HL-60/S4 treated with retinoic acid at 250 ng/mL for 4 days and 3 days (cell line): ENCODE data around the gene OR14A16.

Experiments
- in situ Hi-C: fragments of 300-500 bp; cut with MboI; formaldehyde crosslinking; loops from 2 replicates; pipeline ENCODE4 v1.7.0; 2022; ENCODE audit warnings: low sequenced_read_pairs

The OR14A16 gene, protein sequence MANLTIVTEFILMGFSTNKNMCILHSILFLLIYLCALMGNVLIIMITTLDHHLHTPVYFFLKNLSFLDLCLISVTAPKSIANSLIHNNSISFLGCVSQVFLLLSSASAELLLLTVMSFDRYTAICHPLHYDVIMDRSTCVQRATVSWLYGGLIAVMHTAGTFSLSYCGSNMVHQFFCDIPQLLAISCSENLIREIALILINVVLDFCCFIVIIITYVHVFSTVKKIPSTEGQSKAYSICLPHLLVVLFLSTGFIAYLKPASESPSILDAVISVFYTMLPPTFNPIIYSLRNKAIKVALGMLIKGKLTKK

DNA sequence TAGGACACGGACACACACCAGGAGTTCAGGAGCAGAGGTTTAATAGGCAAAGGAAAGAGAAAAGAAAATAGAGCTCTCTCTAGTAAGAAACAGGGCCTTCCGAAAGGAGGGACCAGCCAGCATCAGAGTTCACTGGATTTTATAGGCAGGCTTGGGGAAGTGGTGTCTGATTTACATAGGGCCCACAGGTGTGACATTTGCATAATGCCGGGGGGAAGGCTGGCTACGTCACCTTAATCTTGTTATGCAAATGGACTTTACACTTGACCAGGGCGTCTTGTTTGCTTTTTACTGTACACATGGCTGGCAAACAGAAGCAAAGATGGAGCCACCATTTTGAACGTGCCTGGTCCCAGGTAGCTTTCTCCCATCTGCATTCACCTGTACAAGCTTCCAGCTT lies at the start of gene OR14A16:
Gene OR14A16 (minus strand): TSS at position 97 of the 400 bp plus-strand sequence. CDS start 8,390 bp downstream, outside the sequence.
- in situ Hi-C loops: no loop called here

DNA sequence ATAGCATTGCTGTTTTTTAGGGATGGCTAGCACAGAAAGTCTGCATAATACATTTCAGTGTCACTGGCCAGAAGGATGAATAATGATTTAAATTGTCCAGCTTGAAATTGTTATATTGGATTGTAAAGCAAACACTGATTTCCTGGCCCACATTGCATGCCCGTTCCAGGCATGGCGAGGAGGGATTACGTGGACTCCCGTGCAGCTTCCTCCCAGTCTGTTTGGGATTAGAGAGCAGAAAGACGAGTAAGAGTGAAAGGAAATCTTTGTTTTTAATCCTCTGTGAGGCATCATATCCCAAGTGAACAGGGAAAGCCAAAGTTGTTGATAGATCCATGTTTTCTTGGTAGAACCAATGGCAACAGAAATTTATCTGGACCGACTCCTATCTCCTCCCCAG lies 41.5 kb upstream of the OR14A16 start:
- in situ Hi-C loops: no loop called here

DNA sequence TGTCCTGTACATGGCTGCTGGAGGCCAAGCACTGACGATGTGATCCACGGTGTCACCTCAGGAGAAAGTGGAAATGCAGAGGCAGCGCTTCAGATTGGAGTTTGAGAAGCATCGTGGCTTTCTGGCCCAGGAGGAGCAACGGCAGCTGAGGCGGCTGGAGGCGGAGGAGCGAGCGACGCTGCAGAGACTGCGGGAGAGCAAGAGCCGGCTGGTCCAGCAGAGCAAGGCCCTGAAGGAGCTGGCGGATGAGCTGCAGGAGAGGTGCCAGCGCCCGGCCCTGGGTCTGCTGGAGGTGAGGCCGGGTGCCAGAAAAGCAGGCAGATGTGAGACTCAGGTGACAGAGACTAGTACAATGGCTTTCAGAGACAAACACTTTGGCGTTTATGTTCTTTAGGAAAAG lies 40.7 kb upstream of the OR14A16 start:
- in situ Hi-C loops: no loop called here

GRCh38 chr1:247862756-247863155 lies 38.8 kb upstream of the OR14A16 start:
- in situ Hi-C loops: no loop called here

- in situ Hi-C loops: no loop called here
These were observed 34.2 kb upstream of the OR14A16 start for GRCh38 chr1:247857985-247858619.

DNA sequence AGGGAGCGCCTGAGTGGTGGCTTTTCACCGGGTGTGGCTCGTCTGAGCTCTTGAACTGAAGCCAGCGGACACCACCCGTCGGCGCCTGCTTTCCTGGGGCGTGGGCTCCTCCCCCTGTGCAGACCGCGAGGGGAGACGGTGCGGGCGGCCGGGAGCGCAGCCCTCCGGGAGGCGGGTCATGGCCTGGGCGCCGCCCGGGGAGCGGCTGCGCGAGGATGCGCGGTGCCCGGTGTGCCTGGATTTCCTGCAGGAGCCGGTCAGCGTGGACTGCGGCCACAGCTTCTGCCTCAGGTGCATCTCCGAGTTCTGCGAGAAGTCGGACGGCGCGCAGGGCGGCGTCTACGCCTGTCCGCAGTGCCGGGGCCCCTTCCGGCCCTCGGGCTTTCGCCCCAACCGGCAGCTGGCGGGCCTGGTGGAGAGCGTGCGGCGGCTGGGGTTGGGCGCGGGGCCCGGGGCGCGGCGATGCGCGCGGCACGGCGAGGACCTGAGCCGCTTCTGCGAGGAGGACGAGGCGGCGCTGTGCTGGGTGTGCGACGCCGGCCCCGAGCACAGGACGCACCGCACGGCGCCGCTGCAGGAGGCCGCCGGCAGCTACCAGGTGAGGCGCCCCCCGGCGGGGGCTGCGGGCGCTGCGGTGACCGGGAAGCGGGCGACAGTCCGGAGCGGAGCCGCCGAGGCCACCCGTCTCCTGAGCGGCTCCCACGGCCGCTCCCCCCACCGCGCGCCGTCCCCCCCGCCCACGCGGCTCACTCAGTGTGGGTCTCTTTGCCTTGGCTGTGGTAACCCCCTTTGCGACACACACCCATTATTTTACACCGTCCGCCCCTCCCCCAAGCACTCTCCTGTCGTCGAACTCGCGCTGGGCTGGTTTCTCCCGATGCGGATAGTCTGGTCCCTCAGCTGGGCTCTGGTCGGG lies 33.4 kb upstream of the OR14A16 start, which contains the start of gene TRIM58:
Gene TRIM58 (plus strand): TSS at position 119 of the 916 bp plus-strand sequence. CDS start 60 bp downstream, at position 179.
- in situ Hi-C loops: no loop called here

DNA sequence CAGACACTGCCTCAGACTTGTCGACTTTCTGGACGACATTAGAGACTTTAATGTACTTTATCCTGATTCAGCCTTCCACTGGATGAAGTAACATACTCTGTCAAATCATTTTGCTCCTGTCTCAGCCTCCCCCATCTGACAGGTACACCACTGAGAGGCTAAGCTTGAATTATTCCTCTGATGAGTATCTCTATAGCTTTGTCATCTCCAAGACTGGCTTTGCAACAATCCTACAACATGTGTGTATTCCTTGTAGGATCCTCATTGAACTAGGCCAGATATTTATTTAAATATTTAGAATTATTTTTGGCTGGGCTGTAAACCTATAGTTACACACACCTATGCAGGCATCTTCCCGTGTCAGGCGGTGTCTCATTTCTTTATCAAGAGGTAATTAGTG lies 32.0 kb upstream of the OR14A16 start:
- in situ Hi-C loops: no loop called here

DNA sequence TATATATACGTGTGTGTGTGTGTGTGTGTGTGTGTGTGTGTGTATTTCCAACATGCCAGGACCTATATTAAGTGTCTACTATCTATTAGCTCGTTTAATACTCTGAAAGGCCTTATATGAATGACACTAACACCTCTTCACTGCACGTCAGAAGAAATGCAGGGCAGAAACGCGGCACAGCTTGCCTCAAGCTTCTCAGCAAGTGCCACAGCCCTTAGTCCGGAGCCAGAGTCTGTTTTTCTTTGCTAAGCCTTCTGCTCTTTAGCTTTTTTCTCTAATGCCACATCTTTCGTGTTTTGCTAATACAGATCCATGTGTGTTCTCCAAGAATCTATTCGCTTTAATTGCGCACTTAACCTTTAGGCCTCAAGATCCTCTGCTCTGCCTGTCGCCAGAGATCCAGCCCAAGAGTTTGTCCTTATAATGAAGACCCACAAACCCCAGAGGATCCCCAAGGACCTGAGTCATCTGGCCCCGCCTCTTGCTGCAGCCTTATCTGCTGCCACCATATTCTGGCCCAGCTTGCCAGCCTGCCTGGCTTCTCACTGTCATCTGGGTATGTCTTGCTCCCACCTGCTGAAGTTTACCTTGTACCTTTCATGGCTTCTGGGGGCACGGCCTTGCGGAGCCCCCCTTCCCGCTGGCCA lies 31.1 kb upstream of the OR14A16 start:
- in situ Hi-C loops: no loop called here

GRCh38 chr1:247849616-247850015 lies 25.7 kb upstream of the OR14A16 start:
- in situ Hi-C loops: no loop called here

DNA sequence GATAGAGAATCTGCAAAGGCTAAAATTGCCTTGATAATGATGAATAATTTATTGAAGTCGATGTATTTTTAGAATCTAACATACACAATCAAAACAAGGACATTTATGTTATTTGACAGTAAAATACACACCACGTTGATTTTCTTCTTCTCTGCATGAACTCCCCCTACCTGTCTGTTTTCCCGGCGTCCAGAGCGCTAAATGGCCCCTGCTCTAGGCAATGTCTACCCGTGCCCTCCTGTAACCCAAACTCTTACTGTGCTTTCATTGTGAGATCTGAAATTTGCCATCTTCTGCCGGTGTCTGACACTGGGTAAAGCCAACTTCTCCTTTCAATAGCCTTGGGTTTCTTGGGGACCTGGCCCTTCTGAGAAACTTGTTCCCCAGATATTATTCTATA lies 24.4 kb upstream of the OR14A16 start:
- in situ Hi-C loops: no loop called here

DNA sequence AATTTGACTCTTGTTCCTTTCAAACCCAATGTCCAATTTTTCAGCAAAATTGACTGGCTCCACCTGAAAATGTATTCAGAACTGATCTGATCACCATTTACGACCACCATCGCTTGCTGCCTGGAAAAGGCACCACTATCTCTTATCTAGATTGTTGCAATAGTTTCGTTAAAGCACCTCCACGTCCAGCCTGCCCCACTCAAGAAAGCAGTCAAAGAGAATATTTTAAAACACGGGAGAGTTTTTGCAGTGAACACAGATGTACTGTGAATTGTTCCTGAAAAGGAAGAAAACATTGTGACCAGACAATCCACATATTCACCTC lies 21.7 kb upstream of the OR14A16 start:
- in situ Hi-C loops: no loop called here

DNA sequence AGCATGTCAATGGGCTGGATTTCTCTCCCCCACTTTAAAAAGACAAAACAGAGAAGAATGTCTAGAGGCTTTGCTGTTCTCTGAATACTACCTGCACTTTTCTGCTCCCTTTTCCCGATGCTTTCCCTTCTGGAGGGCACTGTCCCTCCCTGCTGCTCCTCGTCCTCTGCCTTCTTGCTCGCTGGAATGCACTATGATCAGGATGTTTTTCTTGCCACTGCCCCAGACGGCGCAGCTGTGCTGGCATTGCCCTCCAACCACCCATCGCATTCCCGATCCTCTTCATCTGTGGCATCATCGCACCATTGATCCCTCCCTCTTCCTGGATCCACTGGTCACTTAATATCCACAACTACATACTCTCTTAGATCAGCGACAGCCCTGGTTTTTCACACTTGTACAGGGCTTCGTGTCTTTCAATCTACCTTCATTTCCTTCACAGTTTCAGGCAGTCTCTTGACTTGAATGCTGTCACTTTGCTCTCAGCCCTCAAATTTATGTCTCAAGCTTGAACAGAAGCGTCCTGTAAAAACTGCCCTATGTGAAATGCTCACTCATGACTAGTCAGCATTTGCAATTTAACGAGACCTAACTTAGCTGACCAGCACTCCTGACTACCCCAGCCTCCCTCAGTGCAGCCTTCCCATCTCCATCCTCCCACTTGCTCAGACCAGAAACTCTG lies 21.2 kb upstream of the OR14A16 start:
- in situ Hi-C loops: no loop called here

DNA sequence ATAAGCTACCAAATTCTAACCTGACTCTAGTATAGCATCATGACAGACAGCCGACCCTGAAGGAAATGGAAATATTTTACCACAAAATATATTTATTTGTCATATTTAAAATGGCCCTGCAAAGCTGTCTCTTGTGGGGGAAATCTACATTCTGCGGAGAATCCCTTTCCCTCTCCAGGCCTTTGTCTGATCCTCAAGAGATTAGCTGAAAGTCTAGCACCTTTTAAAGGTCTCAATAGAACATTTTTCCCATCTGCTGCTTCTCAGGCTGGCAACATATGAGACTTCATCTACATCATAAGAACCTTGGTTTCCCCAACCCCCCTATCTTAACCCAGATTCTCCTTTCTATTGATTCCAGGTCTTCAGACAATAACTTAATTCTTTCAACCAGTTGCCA lies 19.5 kb upstream of the OR14A16 start:
- in situ Hi-C loops: no loop called here

DNA sequence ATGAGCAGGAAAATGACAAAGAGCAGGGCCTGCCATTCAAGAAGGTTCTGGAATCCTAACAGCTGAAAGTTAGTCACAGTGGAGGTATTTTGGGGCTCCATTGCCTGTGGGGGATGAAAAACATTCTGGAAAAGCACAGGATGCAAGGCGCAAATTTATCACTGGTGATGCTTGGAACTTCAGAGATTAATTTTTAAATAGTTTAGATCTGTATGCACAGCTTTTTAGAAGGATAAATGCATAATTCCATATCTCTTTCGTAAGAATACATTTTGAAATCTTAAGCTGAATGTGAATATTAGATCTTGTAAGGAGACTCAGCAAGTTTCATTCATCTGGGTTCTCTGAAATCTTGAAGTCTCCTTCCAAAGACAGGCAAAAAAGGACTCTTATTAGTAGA lies 17.9 kb upstream of the OR14A16 start, which contains the start of gene OR11L1:
Gene OR11L1 (minus strand): TSS at position 101 of the 400 bp plus-strand sequence. CDS start 0 bp downstream, at position 101.
- in situ Hi-C loops: no loop called here

GRCh38 chr1:247840818-247841217 lies 16.9 kb upstream of the OR14A16 start:
- in situ Hi-C loops: no loop called here

DNA sequence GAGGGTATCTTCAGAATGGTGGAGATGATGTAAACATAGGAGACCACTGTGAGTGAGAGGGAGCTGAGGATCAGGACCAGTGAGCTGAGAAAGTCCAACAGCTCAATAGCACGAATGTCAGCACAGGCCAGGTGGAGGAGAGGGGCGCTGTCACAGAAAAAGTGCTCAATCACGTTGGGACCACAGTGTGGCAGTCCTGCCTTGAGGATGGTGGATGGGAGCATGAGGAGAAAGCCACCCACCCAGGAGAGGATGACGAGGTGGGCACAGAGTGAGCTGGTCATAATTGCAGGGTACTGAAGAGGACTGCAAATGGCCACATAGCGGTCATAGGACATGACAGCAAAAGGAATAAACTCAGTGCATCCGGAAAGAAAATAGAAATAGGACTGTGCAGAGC lies 9.7 kb upstream of the OR14A16 start:
- in situ Hi-C loops: no loop called here

DNA sequence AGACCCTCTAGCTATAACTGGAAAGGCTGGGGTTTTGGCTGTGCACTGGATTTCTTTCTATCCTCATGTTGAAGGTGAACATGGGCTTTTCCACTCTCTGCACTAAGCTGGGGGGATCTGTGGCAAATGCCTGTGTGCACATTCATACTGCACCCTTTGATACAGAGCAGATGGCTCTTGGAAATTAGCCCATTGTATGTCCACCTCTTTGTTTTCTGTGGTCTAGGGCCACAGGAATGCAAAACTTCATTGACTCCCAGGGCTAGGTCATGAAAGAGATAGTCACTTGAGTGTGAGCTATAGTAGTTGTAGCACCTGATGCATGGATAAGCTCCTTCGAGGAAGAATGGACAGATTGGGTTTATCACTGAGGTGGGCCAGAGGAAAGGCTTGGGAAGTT lies 5.7 kb upstream of the OR14A16 start:
- in situ Hi-C loops: no loop called here

- in situ Hi-C loops: no loop called here
These were observed 1.4 kb upstream of the OR14A16 start for GRCh38 chr1:247825362-247825761.

DNA sequence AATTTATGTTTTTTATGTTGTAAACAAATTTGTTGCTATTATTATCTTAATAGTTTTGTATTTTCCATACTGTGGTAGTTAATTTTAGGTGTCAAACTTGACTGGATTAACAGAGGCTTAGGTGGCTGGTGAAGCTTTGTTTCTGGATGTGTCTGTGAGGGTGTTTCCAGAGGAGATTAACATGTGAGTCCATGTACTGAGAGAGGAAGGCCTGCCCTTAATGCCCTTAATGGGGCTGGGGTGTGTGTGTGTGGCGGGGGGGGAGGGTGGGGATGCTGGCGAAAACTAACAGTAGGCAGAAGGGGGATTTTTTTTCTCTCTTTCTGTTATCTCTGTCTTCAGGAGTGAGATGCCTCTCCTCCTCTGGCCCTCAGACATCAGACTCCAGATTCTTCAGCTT lies 1.9 kb downstream of the OR14A16 start:
- in situ Hi-C loops: no loop called here

DNA sequence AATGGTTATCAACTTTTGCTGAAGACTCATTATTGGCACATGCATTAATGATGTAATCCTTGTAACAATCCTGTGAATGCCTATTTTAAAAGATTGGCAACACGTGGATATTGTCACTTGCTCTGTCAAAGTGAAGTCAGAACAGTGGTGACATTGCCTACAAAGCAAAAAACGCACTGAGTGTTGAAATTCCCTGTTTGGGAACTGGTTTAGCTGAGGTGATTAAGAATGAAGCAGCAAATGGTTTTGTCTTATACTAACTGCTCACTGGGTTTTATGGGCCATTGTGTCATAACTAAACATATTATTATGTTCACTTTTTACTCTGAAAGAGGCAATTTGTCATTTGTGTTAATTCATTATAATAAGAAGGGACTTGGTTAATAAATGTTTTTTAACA lies 11.3 kb downstream of the OR14A16 start:
- in situ Hi-C loops: no loop called here
